G401 (cell line): ENCODE data around the gene ZNF524. TPM values are rescaled to one million over a fixed set of nuclear protein-coding genes. Genes with fewer than 3 reads are reported as not detected.
"Not testable (repeated sequence)": the region's sequence is repeated elsewhere in the genome, so short reads cannot be mapped to it uniquely, and the experiment has no call there.

Experiments
- DNase-seq: peaks from one replicate; pipeline ENCODE4 v3.0.0-alpha.2; 2015; ENCODE audit warnings: low spot score
- in situ Hi-C: cut with HindIII; loops from 2 replicates; pipeline ENCODE4 v1.10.0; 2016; ENCODE audit warnings: low sequenced_read_pairs, mixed read lengths
- total RNA-seq: library from RNA; depleted of rRNA; stranded (reverse); fragments of >200 nt; shearing (Covaris generic); gene quantifications from 2 replicates; pipeline ENCODE4 v1.2.3, GENCODE V29; 2014

ZNF524 gene
- total RNA-seq, 1 experiment from 2014 or later, result 8.4 TPM

DNA sequence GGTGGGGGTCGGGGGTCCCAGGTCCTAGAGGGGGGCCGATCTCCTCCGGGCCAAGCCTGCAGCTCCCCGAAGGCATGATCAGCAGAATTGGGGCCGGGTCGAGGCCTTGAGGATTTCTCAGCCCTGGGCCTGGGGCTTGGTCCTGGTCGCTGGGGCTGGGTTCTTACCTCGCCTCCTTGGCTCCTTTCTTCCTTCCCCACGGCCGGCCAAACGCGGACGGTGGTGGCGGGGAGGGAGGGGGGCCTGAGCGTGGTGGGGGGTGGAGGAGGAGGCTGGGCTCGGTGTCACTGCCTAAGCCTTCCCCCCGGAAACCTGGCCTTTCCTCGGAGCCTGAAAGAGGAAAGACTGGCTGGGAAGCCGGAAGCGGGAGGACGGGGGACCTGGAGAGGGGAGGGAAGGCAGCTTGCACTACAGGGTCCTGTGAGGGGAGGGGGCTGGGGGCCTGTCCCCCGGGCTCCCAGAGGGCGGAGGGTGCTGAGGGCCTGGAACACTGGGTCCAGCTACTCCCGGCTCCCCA is 19.4 kb upstream of the ZNF524 start, which contains the start of gene ZNF579:
Gene ZNF579 (minus strand): TSS at position 221 of the 517 bp plus-strand sequence. CDS start 1,209 bp downstream, outside the sequence.
- DNase-seq, result peak; percentile 93
- in situ Hi-C loops, result no loop called here

DNA sequence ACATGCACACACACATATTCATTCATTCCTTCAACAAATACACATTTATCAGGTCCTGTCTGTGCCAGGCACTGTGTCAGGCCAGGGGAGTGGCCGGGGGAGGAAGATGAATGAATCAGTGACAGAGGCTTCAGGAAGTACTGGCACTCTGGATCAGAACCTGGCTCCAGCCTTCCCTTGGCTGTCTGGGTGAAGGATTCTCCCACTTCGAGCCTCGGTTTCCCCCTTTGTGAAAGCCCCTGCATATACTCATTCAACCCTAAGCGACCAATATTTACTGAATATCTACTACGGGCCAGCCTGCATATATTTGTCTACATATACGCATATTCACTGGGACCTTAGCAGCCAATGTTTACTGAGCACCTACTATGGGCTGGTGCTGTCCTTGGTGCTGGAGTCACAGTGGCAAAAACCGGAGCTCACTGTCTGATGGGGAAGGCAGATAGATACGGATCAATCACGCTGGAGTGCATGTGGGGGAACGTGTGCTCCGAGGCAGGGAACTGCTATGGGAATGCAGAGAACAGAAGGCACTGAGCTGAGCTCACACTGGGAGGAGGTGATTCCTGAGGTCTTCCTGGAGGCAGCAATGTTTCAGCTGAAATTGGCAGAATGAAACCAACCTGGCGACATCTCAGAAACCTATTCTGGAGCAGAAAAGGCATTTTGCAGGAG is 18.8 kb upstream of the ZNF524 start:
- in situ Hi-C loops, result no loop called here
- no peak for DNase-seq

DNA sequence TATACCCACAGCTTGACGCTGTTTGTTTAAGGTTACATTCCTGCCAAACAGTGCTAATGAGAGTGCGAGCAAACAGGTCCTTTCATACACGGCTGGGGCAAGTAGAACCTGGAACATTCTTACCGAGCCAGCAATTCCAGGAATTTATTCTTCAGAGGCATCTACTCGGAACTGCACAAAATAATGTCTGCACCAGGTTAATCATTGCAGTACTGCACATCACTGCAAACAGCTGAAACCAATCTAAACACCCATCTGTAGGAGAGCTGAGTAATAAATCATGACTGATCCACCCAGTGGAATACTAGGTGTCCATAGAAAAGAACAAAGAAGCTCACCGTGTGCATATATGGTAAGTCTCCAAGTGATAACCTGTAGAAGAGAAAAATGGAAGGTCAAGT is 18.3 kb upstream of the ZNF524 start:
- no peak for DNase-seq
- in situ Hi-C loops, result no loop called here

DNA sequence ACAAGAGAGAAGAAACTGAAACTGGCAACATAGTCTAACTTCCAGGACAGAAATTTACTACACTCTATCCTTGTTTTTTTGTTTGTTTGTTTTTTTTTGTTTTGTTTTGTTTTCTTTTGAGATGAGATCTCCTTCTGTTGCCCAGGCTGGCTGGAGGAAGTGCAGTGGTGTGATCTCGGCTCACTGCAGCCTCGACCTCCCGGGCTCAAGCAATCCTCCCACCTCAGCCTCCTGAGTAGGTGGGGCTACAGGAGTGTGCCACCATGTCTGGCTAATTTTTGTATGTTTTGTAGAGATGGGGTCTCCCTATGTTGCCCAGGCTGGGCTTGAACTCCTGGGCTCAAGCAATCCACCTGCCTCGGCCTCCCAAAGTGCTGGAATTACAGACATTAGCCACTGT is 17.8 kb upstream of the ZNF524 start:
- in situ Hi-C loops, DNase-seq: not testable (repeated sequence)

DNA sequence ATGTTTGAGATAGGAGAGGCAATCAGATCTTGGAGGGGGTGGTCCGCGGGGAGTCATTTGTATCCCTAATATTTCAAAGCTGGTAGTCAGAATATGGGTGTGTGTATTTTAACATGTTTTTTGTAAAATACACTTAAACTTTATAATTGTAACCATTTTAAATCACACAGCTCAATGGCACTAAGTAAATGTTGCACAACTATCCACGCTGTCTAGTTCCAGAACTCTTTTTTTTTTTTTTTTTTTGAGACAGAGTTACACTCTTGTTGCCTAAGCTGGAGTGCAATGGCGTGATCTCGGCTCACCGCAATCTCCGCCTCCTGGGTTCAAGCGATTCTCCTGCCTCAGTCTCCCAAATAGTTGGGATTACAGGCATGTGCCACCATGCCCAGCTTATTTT is 16.2 kb upstream of the ZNF524 start:
- in situ Hi-C loops, DNase-seq: not testable (repeated sequence)

DNA sequence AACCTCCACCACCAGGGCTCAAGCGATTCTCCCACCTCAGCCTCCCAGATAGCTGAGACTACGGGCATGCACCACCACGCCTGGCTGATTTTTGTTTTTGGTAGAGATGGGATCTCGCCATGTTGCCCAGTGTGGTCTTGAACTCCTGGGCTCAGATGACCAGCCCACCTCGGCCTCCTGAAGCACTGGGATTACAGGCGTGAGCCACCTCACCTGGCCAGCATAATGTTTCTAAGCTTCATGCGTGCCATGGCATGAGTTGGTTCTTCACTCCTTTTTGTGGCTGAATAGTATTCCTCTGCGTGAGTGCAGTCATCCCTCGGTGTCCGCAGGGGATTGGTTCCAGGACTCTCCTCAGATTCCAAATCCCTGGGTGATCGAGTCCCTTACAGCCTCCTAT is 15.2 kb upstream of the ZNF524 start:
- DNase-seq, result no peak
- in situ Hi-C loops, result no loop called here

DNA sequence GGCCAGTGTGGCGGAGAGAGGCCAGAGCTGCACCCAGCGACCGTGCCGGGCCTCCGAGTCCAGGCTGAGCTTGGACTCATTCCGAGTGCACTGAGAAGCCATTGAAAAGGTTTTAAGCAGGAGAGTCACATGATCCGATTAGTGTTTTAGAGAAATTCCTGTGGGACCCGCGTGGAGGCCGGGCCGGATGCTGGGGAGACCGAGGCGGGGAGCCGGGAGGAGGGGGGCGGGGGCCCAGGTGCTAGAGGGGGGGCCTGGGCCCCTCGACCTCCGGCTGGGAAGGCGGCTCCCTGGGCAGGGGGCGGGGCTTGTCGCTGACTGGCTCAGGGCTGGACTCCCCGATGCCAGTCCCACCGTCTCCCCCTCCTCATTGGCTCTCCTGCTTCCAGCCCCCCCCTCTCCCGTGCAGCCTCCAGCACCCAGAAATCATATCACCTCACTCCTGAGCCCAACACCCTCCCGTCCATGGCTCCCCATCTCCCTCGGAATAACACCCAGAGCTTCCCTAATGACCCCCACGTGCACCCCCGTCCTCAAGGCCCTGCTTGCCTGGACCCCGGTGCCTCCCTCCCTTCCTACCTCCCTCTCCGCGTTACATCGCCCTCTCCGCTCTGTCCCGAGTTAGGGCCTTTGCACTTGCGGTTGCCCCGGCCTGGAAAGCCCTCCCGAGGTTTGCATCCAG is 14.3 kb upstream of the ZNF524 start:
- in situ Hi-C loops, result no loop called here
- peak; percentile 65 for DNase-seq

DNA sequence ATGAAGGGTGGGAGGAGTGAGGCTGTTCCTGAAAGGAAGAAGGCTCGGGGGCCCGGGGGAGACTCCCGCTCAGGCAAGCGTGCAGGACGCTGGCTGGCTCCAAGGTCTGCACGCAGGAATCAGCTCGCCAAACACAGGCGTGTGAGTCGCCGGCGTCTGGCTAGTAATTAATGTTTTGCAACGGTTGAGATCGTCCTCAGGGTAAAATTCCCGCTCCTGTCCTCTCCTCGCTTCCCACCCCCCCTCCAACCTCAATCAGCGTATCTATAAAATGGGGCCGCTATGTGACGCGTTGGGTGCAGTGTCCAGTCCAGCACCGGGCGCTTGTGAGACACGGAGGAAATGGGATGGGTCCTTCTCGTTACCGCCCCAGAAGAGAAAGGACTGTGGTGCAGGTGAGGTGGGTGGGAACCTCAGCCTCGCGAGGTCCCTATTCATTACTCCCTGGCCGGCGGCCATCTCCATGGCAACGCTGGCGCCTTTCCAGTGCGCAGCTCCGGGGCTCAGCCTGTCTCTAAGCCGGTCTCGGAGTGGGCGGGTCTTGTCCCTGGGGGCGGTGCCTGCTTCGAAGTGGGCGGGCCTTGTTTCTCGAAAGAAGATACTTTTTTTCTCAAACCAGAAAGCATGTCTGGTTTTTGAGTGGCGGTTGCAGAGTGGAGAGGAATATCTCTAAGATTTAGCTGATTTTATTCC is 13.0 kb upstream of the ZNF524 start:
- peak; percentile 96 for DNase-seq
- in situ Hi-C loops, result no loop called here

DNA sequence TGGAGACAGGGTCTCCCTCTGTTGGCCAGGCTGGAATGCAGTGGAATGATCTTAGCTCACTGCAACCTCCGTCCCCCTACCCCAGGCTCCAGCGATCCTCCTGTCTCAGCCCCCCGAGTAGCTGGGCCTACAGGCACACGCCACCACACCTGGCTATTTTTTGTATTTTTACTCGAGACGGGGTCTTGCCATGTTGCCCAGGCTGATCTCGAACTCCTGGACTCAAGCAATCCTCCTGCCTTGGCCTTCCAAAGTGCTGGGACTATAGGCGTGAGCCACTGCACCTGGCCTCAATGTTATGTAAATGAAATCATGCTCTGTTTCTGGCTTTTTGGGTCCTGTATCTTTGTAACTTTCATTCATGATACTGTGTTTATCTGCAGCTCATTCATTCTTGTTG is 11.3 kb upstream of the ZNF524 start:
- no peak for DNase-seq
- in situ Hi-C loops, result no loop called here

DNA sequence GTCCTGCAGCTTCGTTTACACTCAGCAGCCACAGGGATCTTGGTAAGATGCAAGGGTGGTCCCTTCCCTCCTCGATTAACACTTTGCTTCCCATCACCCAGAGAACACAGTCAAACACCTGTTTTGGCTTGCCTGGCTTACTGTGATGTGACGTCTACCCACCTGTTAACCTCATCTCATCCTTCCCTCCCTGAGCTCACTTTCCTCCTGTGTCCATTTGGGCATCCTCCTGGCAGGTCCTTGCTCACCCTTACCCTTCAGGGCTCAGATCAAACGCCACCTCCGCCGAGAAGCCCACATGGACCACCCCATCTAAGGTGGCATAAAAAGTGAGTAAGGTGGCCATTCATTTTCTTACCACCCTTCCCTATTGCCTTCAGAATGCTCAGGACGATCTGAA is 10.0 kb upstream of the ZNF524 start:
- in situ Hi-C loops, result no loop called here
- DNase-seq, result no peak

DNA sequence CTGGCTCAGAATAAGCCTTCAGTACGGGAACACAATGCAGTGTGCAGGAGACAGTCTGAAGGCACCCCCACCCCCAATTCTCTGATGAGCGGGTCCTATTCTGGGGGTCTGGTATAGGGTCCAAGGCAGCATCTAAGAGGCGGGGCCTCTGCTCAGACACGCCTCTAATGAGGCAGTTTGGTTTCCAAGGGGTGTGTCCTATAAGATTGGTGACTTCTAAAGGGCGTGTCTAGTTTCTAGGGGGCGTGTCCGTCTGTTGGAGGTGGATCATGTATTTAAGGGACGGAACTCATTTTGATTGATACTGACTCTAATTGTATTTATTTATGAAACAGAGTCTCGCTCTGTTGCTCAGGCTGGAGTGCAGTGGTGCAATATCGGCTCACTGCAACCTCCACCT is 9.5 kb upstream of the ZNF524 start:
- in situ Hi-C loops, result no loop called here
- DNase-seq, result no peak

DNA sequence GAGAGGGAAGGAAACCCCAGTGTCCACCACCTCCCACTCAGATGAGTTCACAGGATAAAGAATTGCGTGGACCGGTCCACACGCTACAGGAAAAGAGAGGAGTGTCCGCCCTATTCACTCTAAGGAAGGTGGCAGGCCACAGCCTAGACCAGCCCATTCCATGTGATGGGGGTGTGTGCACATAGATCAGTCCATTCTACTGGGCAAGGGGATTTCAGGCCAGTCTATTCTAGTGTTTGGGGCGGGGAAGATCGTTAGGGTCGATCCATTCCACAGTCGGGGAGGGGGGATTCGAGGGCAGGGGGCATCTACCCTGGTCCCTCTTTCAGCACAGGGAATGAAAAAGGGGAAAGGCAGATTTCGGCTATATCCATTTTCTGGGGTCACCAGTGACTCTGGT is 8.5 kb upstream of the ZNF524 start:
- no peak for DNase-seq
- in situ Hi-C loops, result no loop called here

DNA sequence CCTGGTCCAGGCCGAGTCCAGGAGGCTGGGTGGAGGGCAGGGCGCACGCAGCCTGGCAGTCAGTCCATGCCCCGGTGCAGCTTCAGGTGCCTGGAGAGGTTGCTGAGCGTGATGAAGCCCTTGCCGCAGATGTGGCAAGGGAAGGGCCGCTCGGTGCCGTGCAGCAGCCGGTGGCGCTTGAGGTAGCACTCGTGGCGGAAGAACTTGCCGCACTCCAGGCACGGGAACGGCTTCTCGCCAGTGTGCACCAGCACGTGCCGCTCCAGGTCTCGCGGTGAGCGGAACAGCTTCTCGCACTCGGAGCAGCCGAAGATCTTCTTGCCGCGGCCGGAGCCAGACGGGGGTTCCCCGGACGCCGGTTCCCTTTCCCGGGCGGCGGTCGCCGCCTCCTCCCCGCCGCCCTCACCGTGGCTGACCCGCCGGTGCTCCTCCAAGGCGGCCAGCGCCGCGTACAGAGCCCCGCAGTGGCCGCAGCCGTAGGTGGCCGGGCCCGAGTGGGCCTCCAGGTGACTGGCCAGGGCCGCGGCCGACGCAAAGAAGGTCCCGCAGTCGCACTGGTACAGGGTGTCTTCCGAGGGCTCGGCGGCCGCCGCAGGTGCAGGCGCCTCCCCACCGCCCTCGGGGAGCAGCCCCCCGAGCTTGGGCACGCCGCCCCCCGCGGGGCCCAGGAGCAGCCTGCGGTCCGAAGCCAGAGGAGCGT is 7.5 kb upstream of the ZNF524 start:
- in situ Hi-C loops, result no loop called here
- DNase-seq, result no peak

DNA sequence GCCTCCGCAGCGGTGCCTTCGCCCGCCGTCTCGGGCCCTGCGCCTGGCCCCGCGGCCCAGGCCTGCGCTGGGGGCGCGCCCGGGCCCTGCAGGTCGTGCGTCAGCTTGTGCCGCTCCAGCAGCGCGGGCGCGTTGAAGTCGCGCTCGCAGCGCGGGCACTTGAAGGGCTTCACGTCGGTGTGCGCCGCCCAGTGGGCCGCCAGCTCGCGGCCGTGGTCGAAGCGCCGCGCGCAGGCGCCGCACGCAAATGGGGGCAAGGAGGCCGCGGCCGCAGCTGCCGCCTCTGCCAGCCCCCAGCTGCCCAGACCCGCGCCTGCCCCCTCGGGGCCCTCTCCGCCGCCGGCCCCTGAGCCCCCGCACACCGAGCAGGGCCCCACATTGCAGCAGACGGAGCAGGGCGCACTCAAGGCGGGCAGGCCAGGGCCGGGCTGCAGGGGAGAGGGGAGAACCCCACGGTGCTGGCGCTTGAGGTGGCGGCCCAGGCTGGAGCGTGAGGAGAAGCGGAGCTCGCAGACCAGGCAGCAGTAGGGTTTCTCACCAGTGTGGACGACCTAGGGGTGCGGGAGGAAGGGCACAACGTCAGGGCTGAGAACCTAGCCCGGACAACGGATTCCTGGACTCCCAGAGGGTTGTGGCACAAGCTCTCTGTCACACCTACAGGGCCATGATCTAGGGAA is 6.9 kb upstream of the ZNF524 start:
- in situ Hi-C loops, result no loop called here
- DNase-seq, result no peak

DNA sequence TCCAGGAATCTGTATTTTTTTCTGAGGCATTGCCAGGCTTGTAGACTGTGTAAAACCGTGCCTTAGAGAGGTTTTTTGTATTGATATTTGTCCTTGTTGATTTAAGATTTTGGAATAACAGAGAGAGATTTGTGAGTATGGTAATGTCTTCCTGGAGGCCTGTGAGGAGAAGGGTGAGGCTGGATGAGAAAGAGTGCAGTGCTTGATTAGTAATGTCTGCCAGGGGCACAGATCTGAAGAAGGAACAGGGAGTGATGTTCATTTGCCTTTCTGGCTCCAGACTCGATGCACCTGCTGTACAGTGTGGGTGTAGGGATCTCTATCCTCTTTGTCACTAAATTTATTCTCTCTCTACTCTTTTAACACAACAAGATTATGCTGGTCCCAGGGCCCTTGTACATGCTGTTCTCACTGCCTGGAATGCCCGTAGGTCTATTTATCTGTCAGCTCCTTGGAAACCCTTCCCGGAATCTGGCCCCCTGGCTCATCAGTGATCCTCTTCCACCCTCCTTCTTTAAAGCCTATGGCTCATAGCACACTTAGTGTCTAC is 5.0 kb upstream of the ZNF524 start:
- in situ Hi-C loops, result no loop called here
- no peak for DNase-seq

DNA sequence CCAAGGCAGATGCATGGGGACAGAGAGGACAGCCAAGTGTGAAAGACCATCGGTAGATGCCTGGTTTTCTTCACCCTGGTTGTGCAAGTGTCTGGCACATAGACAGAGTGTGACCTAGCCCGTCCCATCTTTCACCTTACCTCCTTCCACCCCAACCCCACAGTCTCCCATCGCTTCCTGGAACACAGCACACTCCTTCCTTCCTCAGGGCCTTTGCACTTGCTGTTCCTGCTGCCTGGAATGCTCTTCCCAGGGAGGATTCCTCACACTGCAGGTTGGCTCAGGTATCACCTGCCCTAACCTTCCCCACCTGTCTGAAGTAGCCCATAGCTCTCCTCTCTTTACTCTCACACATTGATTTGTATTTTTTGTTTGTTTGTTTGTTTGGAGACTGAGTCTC is 3.8 kb upstream of the ZNF524 start:
- DNase-seq, result no peak
- in situ Hi-C loops, result no loop called here

DNA sequence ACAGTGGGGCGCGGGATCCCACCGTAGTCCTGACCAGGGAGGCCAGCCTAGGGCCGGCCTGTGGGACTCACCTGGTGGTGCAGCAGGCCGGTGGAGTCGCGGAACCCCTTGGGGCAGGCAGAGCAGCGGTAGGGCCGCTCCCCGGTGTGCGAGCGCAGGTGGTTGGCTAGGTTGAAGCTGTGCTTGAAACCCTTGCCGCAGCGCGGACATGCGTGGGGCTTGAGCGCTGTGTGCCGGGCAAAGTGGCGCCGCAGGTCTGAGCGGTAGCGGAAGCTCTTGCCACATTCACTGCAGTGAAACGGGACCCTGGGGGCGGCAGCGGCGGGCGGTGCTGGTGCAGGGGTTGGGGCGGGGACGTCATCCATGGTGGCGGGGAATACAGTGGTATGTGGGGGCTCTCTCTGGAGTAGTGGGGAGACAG is 2.6 kb upstream of the ZNF524 start:
- in situ Hi-C loops, result no loop called here
- DNase-seq, result no peak

DNA sequence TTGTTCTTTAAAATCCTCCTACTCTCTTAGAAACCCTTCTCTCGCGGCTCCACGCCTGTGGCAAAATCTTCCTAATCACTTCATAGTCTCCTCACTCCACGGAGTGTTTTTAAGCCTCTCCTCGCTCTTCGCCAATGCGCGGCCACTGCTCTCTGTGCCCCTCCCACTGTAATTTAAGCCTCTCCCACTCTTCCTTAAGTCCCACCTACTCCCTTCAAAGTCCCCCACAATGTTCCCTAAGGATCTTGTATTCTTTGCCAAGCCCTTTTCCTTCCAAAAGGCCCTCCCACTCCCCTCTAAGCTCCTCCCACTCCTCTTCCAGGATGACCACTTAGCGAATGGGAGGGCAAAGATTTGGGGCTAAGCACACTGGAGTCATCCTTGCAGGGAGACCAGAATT is 2.1 kb upstream of the ZNF524 start:
- DNase-seq, result no peak
- in situ Hi-C loops, result no loop called here
